RWPE2 (cell line): ENCODE measurements around the gene CCDC57.
A peak's percentile ranks its signal among the peaks of the same experiment; 100 is the strongest.

Source experiments
- ATAC-seq: fragments of 200-7000 bp; cut with Tn5 transposase; 3 replicates; pipeline ENCODE4 v1.9.1; 2021; ENCODE audit warnings: low read depth
- DNase-seq: peaks from one replicate; pipeline ENCODE4 v3.0.0-alpha.2; 2020; ENCODE audit warnings: low spot score
- H3K27ac ChIP-seq: fragments of 450-650 bp; 2 replicates; pipeline ENCODE4 v1.5.1; 2017; ENCODE audit warnings: mild to moderate bottlenecking; ENCODE audit not compliant: poor library complexity, severe bottlenecking
- H3K27me3 ChIP-seq: fragments of 250-450 bp; sonication (Bioruptor Pico); 2 replicates; pipeline ENCODE4 v1.5.1; 2021; ENCODE audit warnings: mild to moderate bottlenecking, moderate library complexity; ENCODE audit not compliant: insufficient read depth, poor library complexity, severe bottlenecking
- H3K36me3 ChIP-seq: fragments of 250-450 bp; sonication (Bioruptor Pico); 2 replicates; pipeline ENCODE4 v1.5.1; 2020; ENCODE audit warnings: low read depth, mild to moderate bottlenecking, moderate library complexity
- H3K4me1 ChIP-seq: fragments of 250-450 bp; sonication (Bioruptor Pico); 2 replicates; pipeline ENCODE4 v1.5.1; 2021; ENCODE audit warnings: mild to moderate bottlenecking, moderate library complexity; ENCODE audit not compliant: insufficient read depth, poor library complexity, severe bottlenecking
- H3K4me3 ChIP-seq: fragments of 250-450 bp; sonication (Bioruptor Pico); 2 replicates; pipeline ENCODE4 v1.5.1; 2021; ENCODE audit warnings: mild to moderate bottlenecking, moderate library complexity; ENCODE audit not compliant: severe bottlenecking
- H3K9me3 ChIP-seq: fragments of 250-450 bp; sonication (Bioruptor Pico); 2 replicates; pipeline ENCODE4 v1.5.1; 2021; ENCODE audit warnings: mild to moderate bottlenecking, moderate library complexity; ENCODE audit not compliant: severe bottlenecking
- CTCF ChIP-seq: fragments of 450-650 bp; IDR thresholded peaks from one replicate; pipeline ENCODE4 v1.5.1; 2017; ENCODE audit warnings: mild to moderate bottlenecking, moderate library complexity; ENCODE audit not compliant: poor library complexity, severe bottlenecking

Gene CCDC57

GRCh38 chr17:82056729-82057621 is 155.7 kb downstream of the CCDC57 start:
- H3K27me3 ChIP-seq: no peaks in the 10 kb centered on the region
- no peaks in the 10 kb centered on the region for H3K9me3 ChIP-seq
- peaks cover 81% of the 10 kb centered on the region for H3K36me3 ChIP-seq
- DNase-seq: peak; percentile 65
- no peak overlapping the region for H3K4me3 ChIP-seq
- no peak for TF ChIP-seq CTCF
- H3K27ac ChIP-seq: no peak overlapping the region
- H3K4me1 ChIP-seq: peaks cover 5% of the 10 kb centered on the region
- ATAC-seq: peak; percentile 2; the same call in 1 of the 3 replicates

GRCh38 chr17:82055965-82056728 is 156.5 kb downstream of the CCDC57 start:
- Histone ChIP-seq H3K36me3 (peaks cover 76% of the 10 kb centered on the region), H3K9me3 (no peaks in the 10 kb centered on the region), H3K27me3 (no peaks in the 10 kb centered on the region), H3K4me3 (no peak overlapping the region), H3K4me1 (peaks cover 5% of the 10 kb centered on the region), H3K27ac (no peak overlapping the region)
- TF ChIP-seq CTCF: no peak
- peak; percentile 69 for DNase-seq
- ATAC-seq: no peak

GRCh38 chr17:82055023-82055964 is 157.3 kb downstream of the CCDC57 start:
- Histone ChIP-seq H3K4me3 (no peak overlapping the region), H3K27me3 (no peaks in the 10 kb centered on the region), H3K36me3 (peaks cover 72% of the 10 kb centered on the region), H3K27ac (no peak overlapping the region), H3K9me3 (no peaks in the 10 kb centered on the region), H3K4me1 (peaks cover 5% of the 10 kb centered on the region)
- TF ChIP-seq CTCF: no peak
- DNase-seq: no peak
- no peak for ATAC-seq

GRCh38 chr17:82054351-82055022 is 158.2 kb downstream of the CCDC57 start:
- TF ChIP-seq CTCF: no peak
- Histone ChIP-seq H3K9me3 (no peaks in the 10 kb centered on the region), H3K27ac (no peak overlapping the region), H3K4me3 (no peak overlapping the region), H3K36me3 (peaks cover 72% of the 10 kb centered on the region), H3K4me1 (peaks cover 5% of the 10 kb centered on the region), H3K27me3 (no peaks in the 10 kb centered on the region)
- DNase-seq: peak; percentile 75
- no peak for ATAC-seq
